PFSK-1 (cell line): ENCODE data around the gene C21orf58.

Experiments used
- FOXP2 ChIP-seq: optimal IDR thresholded peaks from 2 replicates; pipeline ENCODE3; 2011; ENCODE audit warnings: borderline replicate concordance, control low read depth, inconsistent platforms; ENCODE audit not compliant: insufficient read depth; ENCODE audit errors: extremely low read length, extremely low read depth
- POLR2AphosphoS5 ChIP-seq: IDR thresholded peaks from 2 replicates; pipeline ENCODE4 v1.6.1; 2012; ENCODE audit warnings: low read depth, mild to moderate bottlenecking, control low read depth, low read length, moderate library complexity
- REST ChIP-seq, 2 experiments: IDR thresholded peaks; 2 replicates each; pipeline versions ENCODE4 v1.6.1 to v1.8.0; 2011 to 2012; ENCODE audit warnings: low read depth in 2 of 2, low read length in 2 of 2, control low read depth in 1 of 2, inconsistent platforms in 1 of 2, mild to moderate bottlenecking in 1 of 2, moderate library complexity in 1 of 2; ENCODE audit not compliant: insufficient read depth in 1 of 2
- SIN3A ChIP-seq: IDR thresholded peaks from 2 replicates; pipeline ENCODE4 v1.6.1; 2012; ENCODE audit warnings: mild to moderate bottlenecking, low read length, moderate library complexity, borderline replicate concordance; ENCODE audit not compliant: insufficient read depth
- TAF1 ChIP-seq: IDR thresholded peaks from 2 replicates; pipeline ENCODE4 v1.6.1; 2012; ENCODE audit warnings: low read length, control low read depth, borderline replicate concordance; ENCODE audit not compliant: insufficient read depth

Gene C21orf58

GRCh38 chr21:46354046-46354445 is 30.4 kb upstream of the C21orf58 start:
- TF ChIP-seq REST (IDR thresholded peaks at IDR 0.05; ENCODE audit: insufficient read depth in 1 of 2, low read depth in 2 of 2, low read length in 2 of 2): no peak

GRCh38 chr21:46352913-46353312 is 29.2 kb upstream of the C21orf58 start:
- TF ChIP-seq REST (IDR thresholded peaks at IDR 0.05; ENCODE audit: insufficient read depth in 1 of 2, low read depth in 2 of 2, low read length in 2 of 2): no peak

- TF ChIP-seq SIN3A (no peak), TAF1 (no peak), POLR2AphosphoS5 (no peak), REST (IDR thresholded peaks at IDR 0.05; ENCODE audit: insufficient read depth in 1 of 2, low read depth in 2 of 2, low read length in 2 of 2) (no peak), FOXP2 (no peak)
These were observed 28.5 kb upstream of the C21orf58 start for GRCh38 chr21:46352164-46352515.

GRCh38 chr21:46351476-46352163 is 27.9 kb upstream of the C21orf58 start:
- TF ChIP-seq TAF1 (no peak), SIN3A (no peak), REST (IDR thresholded peaks at IDR 0.05; ENCODE audit: insufficient read depth in 1 of 2, low read depth in 2 of 2, low read length in 2 of 2) (no peak)

- TF ChIP-seq POLR2AphosphoS5: no peak
- no peak for TF ChIP-seq SIN3A
- TF ChIP-seq REST (IDR thresholded peaks at IDR 0.05; ENCODE audit: insufficient read depth in 1 of 2, low read depth in 2 of 2, low read length in 2 of 2): no peak
- no peak for TF ChIP-seq FOXP2
- no peak for TF ChIP-seq TAF1
These were observed 27.3 kb upstream of the C21orf58 start for GRCh38 chr21:46350981-46351380.
